NCI-H2171 (cell line): ENCODE data around the gene L3HYPDH.
"Not testable (repeated sequence)": the region's sequence is repeated elsewhere in the genome, so short reads cannot be mapped to it uniquely, and the experiment has no call there.

Experiments
- DNase-seq: peaks from one replicate; lab custom pipeline; 2025; lab: John Stamatoyannopoulos, UW

Gene L3HYPDH

DNA sequence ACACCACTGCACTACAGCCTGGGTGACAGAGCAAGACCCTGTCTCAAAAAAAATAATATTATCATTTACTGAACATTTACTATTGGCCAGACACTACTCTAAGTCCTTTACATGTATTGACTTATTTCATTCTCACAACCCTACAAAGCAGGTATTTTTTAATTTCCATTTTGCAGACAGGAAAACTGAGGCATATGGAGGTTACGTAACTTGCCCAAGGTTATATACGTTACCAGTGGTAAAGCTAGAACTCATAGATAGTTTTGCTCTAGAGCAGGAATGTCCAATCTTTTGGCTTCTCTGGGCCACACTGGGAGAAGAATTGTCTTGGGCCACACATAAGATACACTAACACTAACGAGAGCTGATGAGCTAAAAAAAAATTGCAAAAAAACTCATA lies 5.7 kb downstream of the L3HYPDH start:
- DNase-seq = no peak

DNA sequence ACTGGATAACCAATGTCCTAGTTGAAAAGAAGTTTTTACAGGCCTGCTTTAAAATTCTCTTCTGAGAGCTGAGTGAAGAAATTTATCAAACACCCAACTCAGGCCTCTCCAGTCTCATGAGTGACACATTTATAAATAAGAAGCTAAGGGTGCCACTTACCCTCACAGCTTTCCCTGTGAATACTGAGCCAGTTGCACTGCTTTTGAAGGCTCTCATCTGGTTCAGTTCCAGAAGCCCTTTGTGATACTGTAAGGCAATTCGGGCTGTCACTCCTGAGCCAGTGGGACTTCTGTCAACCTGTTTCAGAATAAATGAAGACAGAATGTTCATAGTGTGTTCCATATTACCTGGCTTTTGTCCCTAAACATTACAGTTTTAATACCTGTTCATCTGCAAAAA lies 8.5 kb downstream of the L3HYPDH start:
- no peak for DNase-seq

DNA sequence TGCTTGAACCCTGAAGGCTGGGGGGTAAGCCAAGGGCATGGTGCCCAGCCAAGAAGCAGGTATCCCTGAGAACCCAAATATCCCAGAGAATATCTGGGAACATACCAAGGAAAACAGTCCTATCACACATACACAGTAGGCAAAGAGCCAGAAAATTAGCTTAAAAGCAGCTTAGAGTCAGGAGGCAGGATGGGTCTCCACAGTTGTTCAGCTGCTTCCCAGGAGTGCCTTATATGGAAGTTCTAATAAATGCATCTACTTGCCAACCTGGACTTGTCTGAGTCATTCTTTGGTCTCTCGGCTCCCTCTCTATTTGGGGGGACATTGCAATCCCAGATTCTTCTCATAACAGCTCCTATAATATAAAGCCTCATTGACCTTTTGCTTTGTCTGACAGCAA lies 10.0 kb downstream of the L3HYPDH start:
- DNase-seq = no peak

DNA sequence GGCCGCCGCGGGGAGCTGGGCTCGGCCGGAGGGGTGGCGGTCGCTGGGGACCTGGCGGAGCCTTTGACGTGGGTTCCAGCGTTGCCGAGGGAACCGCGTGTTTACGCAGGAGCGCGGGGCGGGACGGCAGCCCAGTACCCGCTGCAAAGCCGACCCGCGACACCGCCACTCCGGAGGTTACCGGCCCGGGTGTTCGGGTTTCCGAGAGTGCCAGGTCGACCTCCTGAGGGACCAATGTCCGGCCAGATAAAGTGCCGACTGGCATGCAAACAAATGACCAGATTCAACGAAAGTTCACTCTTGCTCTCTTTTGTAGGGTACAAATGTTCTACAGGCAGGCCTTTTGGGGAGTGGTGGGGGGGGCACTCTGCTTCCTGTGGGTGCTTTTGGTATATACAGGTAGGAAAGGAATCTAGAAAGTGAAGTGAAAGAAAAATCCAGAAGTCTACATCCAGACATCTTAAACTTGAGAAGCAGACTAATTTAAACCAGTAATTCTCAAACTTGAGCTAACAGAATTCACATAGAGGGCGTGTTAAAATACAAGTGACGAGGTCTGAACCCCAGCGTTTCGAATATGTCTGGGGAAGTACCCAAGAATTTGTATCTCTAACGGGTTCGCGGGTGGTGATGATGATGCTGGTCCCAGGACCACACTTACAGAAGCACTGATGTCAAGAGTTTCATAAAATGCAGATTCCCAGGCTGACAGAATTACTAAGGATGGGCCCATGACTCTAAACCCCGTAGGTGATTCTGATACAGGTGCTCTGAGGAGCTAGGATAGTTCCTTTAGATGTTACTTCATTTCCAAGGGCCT lies 18.7 kb downstream of the L3HYPDH start, which contains the start of gene GPR135:
GPR135 (minus strand) TSS at position 65 of the 820 bp plus-strand sequence. CDS start 154 bp downstream, outside the sequence.
- DNase-seq = peak; percentile 13

DNA sequence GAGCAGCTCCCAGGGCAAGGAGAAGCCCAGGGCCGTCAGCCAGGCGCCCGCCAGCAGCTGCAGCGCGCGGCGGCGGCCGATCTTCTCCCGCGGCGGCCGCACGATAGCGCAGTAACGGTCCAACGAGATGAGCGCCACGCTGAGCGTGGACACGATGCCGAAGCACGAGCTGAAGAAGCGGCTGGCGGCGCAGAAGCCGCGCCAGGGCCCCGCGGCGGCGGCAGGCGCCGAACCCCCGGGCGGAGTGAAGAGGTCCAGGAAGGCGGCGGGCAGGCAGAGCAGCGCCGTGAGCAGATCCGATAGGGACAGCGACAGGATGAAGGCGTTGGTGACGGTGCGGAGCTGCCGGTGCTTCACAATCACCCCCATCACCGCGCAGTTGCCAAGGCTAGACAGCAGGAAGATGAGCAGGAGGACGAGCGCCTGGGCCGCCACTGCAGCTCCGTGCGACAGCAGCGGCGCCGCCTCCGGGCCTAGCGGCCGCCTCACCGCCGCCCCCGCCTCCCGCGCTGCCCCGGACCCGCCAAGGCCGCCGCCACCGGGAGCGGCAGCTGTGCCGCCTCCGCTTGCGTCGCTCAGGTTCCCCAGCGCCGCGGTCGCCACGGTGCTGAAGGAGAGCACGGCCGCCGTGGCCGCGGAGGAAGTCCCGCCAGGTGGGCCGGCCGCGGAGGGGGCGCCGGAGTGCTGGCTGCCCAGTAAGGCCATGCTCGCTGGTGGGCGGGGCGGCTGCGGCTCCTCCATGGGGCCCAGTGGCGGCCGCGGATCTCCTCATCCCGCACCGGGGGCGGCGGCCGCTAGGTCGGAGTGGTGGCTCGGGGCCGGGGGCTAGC lies 19.5 kb downstream of the L3HYPDH start:
- peak; percentile 62 for DNase-seq

DNA sequence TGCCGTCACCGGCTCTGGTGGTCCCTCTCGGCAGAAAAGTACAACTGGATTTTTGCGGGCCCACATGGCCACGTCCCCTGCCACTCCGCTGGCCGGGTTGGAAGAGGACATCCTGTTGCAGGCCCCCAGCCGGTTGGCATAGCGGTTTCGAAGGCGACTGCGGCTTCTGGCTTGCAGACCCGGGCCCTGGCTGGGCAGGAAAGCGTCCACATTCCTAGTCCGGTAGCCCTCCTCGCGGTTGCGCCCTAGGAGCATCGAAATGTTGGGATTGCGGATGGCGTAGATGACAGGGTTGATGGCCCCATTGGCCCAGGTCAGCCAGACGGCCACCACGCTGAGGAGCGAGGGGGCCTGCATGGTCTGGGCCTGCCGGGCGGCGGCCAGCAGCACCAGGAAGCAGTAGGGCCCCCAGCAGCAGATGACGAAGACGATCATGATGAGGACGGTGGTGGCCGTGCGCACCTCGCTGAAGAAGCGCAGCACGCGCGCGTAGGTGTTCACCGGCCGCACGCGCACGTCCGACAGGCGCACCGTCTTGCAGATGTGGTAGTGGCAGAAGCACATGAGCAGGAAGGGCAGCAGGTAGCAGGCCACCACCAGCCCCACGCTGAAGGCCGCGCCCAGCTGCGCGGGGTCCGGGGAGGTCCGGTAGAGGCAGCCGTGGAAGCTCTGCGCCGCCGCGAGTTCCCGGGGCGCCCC lies 20.3 kb downstream of the L3HYPDH start:
- no peak for DNase-seq

DNA sequence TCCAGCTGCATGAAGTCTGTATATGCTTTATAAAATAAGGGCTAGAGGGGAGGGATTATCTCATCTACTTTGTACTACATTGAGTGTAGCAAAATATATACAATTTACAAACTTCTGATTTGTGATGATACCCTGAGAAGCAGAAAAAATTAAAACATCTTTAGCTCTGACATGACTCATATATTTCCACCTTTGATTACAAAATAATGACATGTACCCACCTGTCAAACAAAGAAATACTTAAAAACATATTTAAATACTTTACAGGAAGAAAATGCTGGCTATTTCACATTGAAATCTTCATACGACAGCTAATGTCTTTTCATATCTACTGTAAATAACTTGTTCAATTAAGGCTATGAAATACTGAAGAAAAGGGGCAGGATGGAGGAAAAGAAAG lies 22.3 kb downstream of the L3HYPDH start:
- DNase-seq = no peak

DNA sequence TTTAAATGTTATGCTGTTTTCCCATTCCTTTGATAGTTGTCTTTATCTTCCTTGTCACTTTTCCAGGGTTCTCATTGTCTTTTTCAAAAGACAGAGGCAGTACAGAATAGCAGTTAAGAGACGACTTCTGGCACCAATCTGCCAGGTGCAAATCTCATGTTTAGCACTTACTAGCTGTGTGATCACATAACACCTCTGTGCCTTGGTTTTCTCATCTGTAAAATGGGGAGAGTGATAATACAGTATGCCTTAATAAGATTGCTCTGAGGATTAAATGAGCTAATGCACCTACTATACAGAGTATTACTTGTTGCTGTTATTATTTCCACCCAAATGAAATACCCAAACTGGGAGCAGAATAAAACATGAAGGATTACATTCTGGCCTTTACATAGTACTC lies 23.8 kb downstream of the L3HYPDH start:
- DNase-seq = no peak

DNA sequence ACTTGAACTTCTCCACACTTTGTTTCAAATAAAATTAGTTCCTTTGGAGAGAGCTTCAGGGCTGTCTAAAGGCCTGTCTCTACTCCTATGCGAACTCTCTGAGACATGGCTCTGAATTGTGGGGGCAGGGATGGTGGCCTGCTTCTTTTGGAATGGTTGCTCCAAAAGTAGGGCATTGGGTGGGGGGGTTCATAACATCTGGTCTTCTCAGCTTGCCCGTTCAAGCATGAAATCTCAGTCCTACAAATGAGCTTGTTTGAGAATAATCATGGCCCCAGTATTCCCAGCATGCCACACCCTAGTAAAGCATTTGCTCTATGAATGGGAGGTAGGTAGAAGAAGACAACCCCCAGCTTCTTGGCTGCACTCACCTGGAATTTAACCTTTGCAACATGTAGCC lies 25.7 kb downstream of the L3HYPDH start:
- no peak for DNase-seq

DNA sequence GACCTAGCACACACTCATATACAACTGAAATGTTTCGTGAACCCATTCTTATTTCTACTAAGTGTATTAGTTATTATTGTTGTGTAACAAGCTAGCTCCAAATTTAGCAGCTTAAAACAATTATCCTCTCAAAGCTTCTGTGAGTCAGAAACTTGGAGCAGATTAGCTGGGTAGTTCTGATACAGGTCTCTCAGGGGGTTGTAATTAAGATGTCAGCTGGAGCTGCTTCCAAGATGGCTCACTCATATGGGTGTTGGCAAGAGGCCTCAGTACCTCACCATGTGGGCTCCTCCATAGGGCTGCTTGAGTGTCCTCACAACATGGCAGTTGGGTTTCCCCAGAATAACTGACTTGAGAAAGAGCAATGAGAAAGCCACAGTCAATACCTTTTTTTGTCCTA lies 28.8 kb downstream of the L3HYPDH start:
- DNase-seq = no peak

DNA sequence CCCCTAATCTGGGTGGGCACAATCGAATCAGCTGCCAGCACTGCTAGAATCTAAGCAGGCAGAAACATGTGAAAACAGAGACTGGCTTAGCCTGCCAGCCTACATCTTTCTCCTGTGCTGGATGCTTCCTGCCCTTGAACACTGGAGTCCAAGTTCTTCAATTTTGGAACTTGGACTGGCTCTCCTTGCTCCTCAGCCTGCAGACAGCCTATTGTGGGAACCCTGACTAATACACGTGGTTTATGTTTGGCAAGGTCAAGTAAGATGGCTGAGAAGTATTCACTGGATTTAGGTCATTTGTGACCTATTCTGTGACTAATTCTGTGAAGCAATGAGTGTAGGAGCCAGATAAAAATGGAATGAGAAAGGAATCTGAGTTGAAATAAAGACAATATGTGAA lies 30.1 kb downstream of the L3HYPDH start:
- DNase-seq = no peak

DNA sequence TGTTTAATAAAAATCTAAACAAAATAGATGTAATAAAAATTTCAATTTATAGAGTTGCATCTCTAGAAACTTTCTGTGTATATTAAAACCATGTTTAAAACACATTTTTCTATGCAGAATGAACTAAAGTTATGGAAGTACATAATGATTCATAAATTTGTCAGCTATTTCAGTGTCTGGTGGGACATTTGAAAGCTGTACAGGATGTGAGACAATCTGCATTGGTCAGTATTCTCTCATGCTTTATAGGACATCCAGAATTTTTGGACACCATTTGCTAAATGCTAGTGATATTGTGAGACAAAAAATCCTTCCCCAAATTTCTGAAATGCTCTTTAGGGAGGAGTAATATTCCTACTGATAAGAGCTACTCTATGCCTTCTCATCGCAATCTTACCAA lies 32.4 kb downstream of the L3HYPDH start:
- no peak for DNase-seq

DNA sequence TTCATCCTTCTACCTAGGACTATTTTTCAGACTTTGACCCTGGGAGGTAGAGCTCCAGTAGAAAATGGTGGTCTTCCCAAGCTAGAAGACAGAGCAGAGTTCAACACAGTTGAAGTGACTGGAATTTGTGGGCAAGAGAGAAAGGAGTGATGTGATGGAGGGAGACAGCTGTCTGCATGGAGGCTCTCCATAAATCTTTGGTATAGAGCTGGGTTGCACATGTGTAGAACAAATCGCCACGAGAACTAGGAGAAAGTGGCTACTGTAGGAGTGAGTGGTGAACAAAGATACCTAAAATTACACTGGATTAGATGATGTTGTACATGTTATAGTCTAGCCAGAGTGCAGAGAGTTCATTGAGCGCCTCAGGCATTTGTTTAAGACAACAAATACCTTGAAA lies 33.5 kb downstream of the L3HYPDH start:
- no peak for DNase-seq

DNA sequence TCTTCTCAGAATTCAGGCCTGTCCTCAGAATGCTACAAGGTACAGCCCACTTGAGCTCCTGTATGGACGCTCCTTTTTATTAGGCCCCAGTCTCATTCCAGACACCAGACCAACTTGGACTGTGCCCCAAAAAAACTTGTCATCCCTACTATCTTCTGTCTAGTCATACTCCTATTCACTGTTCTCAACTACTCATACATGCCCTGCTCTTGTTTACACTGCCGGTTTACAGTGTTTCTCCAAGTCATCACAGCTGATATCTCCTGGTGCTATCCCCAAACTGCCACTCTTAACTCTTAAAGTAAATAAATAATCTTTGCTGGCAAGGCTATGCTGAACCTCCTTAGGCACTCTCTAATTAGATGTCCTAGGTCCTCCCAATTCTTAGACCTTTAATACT lies 35.5 kb downstream of the L3HYPDH start:
- not testable (repeated sequence) for DNase-seq

DNA sequence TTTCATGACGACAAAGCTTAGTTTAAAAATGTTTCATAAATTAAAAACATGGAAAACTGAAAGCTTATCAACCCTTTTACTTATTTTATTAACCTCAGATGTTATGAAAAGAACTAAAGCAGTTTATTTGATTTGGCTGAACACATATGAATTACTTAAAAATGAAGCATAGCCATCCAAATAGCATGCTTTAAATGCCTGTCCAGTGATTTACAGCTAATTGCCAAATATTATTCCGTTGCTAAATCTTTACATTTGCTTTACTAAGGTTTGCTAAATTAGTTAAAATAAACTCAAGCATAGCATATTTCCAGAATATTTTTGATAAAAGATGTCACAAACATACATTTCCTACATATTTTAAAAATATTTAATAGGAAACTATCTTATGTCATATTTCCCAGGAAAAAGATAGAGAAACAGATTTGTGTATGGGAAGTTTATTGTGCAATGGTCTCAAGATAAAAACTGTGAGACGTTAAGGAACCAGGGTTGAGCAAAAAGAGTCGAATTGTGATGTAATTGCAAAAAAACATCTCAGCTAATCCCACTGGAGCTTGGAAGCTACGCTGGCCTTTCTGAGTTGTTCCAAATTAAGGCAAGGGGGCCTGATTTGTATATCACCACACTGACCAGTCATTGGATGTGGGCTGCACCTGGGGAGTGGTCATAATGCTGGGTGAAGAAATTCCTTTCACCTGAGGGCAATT lies 44.8 kb downstream of the L3HYPDH start:
- DNase-seq = no peak

DNA sequence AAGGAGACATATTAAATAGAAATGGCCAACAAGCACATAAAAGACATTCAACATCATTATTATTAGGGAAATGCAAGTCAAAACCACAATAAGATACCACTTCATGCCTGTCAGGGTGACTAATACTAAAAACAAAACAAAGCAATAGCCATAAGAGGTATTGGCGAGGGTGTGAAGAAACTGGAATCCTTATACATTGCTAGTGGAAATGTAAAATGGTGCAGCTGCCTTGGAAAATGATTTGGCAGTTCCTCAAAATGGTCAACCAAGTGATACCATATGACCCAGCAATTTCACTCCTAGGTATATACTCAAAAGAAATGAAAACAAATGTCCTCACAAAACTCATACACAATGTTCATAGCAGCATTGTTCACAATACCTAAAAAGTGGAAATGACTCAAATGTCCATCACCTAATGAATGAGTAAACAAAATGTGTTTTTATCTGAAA lies 46.0 kb downstream of the L3HYPDH start:
- DNase-seq = no peak

DNA sequence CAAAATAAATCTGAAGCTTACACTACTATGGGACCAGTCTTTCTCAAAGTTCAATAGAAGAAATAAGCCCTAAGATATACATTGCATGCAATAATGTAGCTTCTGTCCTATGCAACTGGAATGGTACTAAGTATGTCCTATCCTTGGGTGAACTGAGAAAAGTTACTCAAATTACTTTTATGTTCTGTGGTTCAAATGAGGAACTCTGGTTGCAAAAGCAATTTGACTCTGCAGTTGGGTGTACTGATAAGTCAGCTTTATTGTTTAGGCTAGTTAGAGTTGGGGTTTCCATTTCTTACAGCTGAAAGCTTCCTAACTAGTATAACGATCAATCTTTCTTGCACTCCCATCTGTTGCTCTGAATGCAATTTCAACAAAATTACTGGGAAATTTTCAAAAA lies 48.2 kb downstream of the L3HYPDH start:
- no peak for DNase-seq

DNA sequence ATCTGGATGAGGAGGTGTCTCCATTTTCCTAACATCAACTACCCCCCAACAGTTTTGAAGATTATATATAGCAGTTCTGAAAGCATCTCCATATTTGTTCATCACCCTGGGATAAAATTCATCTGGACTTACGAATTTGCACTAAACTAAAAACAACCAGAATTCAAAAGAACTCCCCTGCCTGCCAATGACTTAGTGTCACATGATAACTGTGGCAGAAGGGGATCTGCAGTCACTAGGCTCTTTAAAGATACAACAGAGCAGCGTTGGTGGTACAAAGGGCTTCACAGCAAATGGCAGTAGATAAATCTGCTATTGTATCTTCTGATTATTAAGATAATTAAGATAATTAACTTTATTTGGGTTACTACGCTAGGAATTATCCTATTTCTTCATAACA lies 49.1 kb downstream of the L3HYPDH start:
- no peak for DNase-seq

DNA sequence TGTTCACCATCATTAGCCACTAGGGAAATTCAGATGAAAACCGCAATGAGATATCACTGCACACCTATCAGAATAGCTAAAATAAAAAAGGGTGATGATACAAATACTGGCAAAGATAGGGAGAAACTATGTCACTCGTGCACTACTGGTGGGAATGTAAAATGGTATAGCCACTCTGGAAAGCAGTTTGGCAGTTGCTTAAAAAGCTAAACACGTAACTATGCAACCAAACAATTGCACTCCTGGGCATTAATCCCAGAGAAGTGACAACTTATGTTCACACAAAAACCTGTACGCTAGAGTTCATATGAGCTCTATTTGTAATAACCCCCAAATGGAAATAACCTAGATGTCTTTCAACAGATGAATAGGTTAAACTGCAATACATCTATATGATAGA lies 54.4 kb downstream of the L3HYPDH start:
- DNase-seq = no peak

DNA sequence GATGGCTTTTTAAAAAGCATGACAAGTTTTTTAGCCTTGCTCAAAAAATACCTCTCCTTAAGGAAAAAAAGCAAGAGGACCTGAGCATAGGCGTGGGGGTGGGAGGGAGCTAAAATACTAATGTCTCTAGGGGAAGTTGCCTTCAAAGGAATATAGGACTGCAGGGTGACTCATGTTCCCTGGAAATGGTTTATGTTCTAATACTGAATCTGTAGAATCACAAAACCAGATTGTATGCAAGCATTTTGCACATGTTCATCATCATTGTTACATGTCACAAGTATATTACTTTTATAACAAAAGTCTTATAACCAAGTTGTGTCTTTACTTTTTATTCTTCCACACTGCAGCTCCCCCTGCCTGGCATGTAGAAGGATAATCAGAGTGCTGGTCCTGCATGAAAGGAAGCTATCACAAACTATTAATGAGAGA lies 55.6 kb downstream of the L3HYPDH start:
- DNase-seq = no peak

DNA sequence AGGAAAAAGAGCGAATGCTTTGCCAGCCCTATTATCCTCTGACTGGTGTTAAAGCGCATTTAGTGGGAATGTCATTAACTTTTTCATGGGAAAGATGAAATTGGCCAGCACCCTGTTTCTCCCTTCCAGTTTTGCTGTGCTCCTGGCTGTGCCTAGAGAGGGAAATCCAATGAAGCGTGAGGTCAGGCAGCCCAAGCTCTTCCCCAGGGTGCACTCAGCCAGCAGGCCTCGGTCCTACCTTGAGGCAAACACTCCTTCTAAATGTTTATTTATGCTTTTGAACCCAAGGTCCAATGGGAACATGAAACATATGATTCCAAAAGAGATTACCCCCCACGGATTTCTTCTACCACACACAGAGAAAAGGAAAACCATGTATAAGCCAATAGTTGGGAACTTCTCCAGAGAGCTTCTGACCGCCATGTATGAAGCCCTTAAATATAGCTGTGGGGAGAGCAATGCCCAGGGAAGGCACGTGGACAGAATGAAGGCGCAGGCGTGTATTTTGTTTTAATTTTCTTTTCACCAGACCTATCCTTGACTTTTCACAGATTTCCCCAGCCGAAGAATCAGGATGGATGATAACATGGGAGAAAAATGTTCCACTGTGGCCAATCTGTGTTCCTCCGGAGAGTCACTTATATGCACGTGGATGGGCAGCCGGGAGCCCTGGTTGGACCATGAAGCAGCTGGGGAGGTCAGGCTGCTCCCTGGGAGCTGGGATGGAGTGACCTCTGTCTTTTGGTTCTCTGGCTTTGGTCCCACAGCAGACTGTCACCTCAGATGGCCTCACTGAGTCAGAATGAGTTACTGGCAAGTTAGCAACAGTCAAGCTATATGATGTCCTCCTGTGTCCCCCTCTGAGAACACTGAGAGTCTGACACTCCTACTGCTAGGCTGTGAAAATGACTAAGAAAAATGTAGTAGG lies 56.3 kb downstream of the L3HYPDH start:
- DNase-seq = peak; percentile 16
